OCI-M1 (cell line): ENCODE data around the gene PLEKHH3.
"Not testable (repeated sequence)": the region's sequence is repeated elsewhere in the genome, so short reads cannot be mapped to it uniquely, and the experiment has no call there.

ENCODE experiments used
- DNase-seq: peaks from one replicate; lab custom pipeline; 2025; lab: John Stamatoyannopoulos, UW

PLEKHH3 gene

DNA sequence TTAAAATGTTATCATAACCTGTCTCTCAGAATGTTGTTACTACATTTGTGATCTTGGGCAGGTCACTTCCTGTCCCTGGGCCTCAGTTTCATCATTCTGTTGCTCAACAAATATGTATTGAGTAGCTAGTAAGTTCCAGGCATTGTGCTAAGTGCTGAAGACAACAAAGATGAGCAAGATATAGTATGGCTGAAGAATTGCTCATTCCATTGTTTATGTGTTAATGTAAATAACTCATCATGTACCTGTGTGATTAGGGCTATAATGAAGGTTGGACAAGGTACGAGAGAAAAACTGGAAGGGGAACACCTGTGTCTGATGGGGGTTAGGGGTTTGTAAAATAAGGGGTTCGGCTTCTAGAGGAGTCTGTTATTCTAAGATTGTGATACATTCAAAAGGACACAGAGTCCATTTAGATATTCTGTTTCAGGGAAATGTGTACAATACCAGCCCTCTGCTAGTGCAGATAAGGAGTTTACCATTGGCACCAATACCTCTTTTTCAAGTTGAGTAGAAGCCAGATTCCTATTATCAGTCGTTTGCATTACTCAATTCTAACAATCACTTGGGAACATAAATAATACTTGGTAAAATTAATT is 47.3 kb downstream of the PLEKHH3 start:
- DNase-seq, result peak; percentile 70

DNA sequence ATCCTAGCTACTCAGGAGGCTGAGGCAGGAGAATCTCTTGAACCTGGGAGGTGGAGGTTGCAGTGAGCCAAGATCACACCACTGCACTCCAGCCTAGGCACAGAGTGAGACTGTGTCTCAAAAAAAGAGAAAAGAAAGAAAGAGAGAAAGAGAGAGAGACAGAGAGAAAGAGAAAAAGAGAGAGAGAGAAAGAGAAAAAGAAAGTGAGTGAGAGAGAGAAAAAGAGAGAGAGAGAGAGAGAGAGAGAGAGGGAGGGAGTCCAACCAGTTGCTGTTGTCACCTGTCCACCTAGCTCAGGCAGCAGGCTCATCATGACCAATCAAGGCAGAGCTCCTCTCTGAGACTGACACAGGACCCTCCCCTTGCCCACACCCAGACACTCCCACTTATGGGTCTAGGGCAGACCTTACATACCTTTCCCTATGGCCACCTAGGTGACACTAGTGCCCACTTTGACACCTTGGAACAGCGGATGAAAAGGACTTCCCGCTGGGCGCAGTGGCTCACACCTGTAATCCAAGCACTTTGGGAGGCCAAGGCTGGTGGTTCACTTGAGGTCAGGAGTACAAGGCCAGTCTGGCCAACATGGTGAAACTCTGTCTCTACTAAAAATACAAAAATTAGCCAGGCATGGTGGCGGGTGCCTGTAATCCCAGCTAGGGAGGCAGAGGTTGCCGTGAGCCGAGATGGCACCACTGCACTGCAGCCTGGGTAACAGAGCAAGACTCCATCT is 49.6 kb downstream of the PLEKHH3 start:
- not testable (repeated sequence) for DNase-seq

DNA sequence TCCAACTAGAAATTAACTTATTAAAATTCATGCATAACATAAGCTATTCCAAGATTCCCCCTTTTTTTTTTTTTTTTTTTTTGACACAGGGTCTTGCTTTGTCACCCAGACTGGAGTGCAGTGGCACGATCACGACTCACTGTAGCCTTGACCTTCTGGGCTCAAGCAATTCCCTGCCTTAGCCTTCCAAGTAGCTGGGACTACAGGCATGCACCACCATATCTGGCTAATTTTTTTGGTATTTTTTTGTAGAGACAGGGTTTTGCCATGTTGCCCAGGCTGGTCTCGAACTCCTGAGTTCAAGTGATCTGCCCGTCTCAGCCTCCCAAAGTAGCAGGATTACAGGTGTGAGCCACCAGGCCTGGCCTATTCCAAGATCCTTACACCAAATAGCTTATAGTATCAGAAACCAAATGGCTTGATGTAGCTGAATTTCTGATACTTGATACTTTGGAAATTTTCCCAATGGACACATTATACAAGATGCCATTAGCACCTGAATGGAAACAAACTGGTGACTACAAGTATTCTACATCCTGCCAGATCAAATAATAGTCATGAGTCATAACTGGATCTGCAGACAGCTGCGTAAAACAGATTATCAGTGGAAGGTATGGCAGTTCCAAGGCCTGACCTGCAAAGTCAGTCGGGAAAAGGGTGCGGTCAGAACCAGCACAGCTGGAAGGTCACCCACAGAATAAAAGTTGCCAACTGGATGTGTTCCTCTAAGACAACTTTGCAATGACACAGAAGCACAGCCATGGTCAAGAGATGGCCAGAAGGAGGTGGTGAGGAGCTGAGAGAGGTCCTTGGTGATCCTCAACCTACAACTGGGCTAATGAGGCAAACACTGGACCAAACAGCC is 52.8 kb downstream of the PLEKHH3 start:
- peak; percentile 60 for DNase-seq

- no peak for DNase-seq
These were observed 53.5 kb downstream of the PLEKHH3 start for GRCh38 chr17:42623271-42623670.

DNA sequence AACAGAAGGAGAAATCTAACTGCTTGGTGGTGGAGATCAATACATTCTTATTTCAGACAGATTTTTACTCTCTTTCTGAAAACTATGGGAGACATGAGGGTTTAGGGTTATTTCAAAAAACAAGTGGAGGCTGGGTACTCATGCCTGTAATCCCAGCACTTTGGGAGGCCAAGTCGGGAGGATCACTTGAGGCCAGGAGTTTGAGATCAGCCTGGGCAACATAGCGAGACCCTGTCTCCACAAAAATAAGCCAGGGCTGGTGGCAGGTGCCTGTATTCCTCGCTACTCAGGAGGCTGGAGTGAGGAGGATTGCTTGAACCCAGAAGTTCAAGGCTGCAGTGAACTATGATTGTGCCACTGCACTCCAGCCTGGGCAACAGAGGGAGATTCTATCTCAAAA is 54.8 kb downstream of the PLEKHH3 start:
- not testable (repeated sequence) for DNase-seq

DNA sequence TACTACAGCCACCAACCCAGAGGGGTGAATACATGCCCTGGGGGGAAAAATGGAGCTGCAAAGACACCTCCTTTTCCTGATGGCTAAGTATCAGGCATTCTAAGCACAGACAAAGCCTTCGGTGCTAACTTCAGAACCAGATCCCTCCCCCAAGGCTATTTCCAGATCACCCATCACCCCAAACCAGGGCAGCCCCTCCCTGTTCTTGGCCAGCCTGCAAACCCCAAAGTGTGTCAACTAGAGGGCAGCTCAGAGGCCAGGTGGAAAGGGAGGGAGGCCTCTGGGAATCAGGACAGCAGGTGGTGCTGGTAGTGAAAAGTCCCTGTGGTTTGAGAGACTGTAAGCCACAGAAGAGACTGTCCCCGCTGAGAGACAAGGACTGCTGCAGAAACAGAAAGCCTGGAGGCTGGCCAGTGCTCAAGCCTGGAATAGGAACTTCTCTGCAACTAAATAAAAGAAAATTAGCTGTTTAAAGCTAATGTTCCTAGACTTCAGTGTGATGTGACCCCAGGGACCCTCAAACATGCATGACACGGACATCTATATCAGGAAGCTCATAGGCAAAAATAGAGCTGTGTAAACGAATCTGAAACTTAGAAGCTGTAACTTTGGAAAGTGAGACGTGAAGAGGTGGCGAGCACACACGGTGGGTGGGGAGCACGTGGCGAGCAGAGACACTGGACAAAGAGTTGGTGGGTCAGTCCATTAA is 58.2 kb downstream of the PLEKHH3 start:
- peak; percentile 72 for DNase-seq

GRCh38 chr17:42617956-42618431 is 58.8 kb downstream of the PLEKHH3 start:
- peak; percentile 44 for DNase-seq
